Measurements from ENCODE around the gene RGCC.
"Not testable (repeated sequence)": the region's sequence is repeated elsewhere in the genome, so short reads cannot be mapped to it uniquely, and the experiment has no call there.

Gene RGCC

DNA sequence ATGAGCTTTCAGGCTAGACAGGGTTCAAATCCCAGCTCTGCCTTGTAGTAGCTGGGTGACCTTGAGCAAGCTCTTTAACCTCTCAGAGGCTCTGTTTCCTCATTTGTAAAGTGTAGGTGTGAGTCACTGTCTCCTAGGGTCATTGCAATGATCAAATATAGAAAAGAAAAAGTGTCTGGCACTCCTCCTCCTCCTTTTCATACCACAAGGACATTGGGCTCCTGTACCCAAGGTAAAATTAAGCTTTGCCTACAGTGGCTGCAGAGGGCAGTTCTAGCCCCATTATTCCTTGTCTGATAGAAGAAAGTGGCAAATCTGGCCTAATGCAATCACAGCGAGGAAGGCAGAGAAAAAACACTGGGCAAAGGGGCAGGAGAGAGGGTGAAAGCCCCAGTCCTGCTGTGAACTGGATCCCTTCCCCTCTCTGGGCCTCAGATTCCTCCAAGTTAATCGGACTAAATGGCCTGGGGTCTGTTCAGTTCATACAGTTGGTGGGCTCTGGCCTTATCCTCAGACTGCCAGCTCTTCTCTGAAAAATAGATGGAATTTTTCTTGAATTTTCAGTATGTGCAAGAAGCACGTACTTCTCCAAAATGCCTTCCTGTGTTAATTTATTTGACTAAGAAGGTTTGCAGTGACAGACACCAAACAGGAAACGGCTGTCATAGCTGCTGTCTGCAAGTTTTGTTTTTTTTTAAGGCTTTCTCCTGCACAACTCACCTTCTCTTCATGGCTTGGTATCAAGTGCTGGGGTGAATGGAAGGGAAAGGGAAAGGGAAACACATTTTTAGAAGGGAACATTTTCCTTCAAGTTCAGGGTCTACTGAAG is 35.3 kb downstream of the RGCC start:
- no peak for DNase-seq

DNA sequence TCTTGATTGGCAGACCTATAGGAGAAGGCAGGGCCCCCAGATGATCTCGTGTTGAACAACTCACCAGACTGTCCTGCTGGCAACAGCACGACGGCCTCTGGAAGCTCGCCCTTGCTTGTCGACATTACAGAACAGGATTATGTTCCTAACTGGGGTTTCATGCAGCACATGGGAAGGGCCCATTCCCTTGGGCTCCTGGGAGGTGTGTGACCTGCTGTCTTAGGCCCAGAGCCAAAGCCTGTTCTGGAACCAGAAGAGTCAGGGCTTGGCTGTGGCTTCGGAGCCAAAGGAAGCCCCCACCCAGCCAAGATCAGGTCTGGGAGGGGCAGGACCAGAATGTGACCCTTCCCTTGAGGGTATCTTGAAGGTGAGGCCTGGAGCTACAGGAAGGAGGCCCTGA is 36.9 kb downstream of the RGCC start:
- no peak for DNase-seq

DNA sequence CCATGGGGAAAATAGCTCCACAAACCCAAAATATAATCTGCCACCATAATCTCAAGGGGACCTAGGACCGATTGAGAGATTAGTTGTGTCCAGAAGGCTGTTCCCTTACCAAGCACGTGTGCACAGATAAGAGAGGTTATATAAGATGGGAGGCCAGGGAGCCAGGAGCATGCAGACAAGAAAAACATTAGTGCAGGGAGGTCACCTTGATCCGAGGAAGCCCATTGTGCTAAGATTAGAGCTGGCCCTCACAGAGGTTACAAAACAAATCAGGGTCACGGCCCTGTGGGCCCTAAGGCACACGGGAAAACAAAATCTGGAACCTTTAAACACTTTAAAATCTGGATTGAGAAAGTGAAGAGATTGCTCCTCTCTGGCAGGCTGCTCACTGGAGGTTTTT is 37.7 kb downstream of the RGCC start:
- DNase-seq, result no peak

DNA sequence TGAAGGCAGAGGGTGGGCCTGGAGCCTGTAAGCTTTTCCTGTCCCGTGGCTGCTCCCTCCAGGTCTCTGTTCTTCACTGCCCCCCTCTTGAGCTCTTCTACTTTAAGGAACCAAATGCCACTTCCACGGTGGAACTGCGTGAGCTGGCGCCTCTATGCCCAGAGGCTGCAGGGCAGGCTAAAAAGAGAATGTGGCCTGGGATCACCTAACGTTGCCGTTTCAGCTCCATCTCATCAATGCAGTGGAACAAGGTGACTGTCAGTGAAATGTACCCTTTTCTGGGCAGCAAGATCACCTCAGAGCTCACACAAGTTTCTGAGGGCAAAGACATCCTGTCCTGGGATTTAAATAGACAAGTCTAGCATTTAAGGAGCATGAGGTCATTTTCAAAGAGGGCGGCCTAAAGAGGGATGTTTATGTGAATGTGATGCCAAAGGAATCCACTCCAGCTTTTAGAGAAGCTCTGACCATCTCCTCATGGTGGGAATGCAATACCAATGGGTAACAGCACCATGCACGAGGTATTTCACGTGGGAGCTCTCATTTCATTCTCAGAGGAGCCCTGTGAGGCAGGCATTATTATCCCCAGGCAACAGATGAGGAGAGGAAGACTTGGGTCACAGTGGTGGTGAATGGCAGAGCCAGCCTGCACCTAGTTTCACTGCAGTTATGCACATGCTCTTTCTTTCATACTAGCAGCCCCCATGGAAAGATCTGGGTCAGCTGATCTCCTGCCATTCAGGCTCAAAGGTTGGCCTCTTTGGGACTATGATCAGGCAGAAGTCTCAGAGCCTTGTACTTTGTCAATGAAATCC is 39.3 kb downstream of the RGCC start:
- no peak for DNase-seq

DNA sequence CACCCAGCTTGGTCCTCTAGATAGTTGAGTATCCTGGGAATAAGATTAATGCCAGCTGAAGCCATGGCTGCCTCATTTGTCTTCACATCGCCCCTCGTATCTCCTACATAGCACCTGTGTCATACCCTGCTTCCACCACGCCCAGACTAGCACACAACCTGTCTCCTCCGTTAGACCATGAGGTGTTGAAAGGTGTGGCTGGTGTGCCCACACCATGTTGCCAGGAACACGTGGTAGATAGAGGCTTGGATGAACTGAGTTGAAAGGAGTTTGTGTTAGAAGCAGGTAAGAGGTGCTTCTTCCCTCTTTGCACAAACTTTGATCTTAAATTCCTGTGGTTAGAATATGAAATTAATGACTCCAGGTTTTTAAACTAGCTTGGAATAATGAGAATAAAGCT is 40.1 kb downstream of the RGCC start:
- no peak for DNase-seq

DNA sequence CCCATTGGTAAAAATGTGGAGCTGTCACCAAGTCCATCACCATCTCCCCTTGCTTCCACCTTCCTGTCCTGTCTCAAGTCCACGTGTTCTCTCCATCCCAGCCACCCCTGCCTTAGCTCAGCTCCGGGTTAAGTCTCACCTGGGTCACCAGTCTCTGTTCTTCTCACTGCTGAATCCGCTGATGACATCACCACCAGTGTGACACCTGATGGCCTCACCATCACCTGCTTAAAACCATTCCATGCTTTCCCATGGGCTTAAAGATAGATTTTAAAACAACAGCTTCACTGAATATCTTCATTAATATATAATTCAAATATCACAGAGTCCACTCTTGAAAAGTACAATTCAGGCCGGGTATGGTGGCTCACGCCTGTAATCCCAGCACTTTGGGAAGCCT is 42.1 kb downstream of the RGCC start:
- DNase-seq, result no peak

DNA sequence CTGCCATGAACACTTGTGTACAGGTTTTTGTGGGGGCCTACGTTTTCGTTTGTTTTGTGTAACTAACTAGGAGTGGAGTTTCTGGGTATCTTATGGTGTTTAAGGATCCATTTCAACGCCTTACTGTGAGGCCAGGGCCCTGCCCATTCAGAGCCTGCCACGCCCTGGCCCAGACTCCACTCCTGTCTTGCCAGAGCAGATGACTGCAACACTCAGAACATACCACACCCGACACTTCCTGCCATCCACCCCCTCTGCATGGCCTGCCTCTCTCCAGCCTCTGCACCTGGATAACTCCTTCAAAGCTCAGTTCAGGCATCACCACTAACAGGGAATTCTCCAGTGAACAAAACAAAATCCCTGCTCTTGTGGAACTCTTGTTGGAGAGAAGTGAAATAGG is 43.2 kb downstream of the RGCC start:
- DNase-seq, result no peak

DNA sequence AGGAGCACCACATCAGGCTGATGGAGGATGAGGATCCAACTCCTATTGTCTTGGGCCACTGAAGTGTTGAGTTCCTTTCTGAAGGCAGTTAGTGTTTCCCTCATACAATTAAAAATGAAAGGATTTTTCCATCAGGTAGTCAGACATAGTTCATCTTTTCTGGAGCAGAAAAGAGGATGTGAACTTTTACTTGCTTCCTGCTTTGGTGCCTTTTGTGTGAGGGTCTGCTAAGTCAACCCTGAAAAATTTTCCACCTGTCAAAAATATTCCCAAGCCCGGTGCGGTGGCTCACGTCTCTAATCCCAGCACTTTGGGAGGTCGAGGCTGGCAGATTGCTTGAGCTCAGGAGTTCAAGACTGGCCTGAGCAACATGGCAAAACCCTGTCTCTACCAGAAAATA is 43.9 kb downstream of the RGCC start:
- no peak for DNase-seq

DNA sequence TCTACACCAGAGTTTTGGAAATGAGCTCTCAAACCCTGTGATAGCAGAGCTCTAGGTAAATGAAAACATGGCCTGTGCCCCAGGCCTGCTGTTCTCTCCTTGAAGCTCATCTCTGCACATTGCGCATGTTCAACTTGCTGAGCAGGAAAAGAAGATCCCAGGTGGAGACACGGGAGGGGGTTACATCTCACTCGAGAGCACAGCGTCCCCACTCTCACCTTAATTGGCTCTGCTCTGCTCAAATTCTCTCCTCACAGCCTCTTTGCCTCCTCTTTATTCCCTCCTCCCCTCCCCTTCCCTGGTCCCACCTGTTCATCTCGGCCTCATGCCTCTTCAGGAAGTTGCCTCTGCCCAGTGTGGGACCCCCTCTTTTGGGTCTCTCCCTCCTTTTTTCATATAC is 44.7 kb downstream of the RGCC start:
- no peak for DNase-seq

DNA sequence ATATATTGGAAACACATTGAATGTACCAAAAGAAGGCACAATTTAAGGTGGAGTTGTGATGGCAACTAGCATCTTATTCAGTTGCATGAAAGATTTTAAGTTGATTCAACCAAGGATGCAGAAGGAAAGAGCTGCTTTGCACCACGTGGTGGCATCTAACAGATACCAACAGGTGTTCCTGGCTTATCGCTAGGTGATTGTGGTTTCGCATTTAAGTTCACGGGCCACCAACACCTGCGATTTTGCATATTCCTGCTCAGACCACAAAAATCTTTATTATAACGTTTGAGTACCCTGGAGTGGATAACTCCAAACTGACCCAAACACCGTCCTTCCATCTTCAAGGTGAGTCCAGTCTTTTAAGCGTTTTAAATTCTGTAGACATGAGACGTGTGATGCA is 45.3 kb downstream of the RGCC start:
- no peak for DNase-seq

DNA sequence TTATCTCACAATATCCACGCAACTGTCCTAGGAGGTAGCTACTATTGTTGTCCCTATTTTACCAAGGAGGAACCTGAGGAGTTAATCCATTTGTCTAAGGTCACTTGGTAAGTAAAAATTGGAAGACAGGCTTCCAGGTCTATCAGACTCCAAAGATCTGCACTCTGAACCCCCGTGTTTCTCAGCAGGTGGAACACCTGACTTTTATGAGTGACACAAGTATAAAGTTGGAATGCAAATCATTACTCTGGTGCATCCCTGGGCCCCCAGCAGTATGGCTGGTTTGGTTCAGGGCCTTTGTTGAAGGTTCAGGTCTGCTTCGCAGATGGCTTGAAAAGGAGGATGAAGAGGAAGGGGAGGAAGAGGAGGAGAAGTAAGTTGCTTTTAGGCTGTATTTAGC is 46.0 kb downstream of the RGCC start:
- DNase-seq, result no peak

DNA sequence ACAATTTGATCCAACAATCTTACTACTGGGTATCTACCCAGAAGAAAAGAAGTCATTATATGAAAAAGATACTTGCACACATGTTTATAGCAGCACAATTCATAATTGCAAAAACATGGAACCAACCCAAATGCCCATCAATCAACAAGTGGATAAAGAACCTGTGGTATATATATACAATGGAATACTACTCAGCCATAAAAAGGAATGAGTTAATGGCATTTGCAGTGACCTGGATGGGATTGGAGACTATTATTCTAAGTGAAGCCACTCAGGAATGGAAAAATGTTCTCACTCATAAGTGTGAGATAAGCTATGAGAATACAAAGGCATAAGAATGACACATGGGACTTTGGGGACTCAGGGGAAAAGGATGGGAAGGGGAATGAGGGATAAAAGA is 47.3 kb downstream of the RGCC start:
- not testable (repeated sequence) for DNase-seq

DNA sequence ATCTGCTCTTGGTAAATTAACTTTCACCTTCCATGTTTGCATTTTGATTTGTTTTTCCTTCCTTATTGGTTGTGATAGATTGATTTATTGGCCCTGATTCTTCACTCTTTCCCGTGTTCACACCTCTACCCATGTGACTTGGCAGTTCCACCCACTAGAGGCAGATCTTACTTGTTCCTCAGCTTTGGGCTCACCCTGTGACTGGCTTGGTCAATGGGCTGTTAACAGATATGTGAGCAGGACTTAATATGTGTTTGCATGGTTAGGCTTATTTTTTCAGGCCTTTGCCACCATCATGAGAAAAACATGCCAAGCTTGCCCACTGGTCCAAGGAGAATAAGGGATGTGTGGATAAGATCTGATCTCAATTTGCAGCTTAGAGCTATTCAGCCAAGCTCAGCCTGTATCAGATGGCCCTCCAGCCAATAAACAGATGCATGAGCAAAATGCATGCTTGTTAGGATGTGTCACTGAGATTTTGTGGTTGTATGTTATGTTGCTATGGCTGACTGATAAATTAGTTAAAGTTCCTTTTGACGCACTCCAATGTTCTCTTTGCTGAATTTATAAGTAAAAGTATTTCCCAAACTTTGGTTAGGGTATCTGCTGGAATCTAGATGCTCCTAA is 48.0 kb downstream of the RGCC start:
- no peak for DNase-seq

DNA sequence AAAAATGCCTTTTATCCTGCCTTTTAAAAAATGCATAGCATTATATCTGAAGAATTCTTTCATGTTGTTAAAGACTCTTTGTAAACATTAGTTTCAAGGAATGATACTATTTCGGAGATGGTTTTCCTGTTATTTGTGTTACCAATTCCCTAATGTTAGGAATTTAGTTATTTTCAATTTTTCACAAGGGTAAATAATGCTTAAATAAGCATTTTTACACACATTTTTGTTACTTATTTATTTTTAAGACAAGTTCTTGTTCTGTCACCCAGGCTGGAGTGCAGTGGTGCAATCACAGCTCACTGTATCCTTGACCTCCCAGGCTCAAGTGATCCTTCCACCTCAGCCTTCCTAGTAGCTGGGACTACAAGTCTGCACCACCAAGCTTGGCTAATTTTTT is 49.0 kb downstream of the RGCC start:
- no peak for DNase-seq

DNA sequence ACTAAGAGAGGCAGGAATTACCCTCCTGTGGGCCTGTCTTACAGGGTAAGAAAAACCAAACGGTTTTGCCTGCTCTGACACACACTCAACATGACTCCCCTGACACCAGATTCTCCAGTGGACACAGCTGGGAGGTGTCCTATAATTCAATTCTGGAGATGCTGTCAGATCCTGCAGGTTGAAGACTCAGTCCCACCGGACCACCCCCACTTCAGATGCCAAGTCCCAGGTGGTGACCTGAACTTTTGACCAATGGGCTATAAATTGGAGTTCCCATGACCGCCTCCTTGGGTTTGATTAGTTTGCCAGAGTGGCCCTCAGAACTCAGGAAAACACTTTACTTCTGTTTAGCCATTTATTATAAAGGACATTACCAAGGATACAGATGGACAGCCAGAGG is 52.6 kb downstream of the RGCC start:
- no peak for DNase-seq

DNA sequence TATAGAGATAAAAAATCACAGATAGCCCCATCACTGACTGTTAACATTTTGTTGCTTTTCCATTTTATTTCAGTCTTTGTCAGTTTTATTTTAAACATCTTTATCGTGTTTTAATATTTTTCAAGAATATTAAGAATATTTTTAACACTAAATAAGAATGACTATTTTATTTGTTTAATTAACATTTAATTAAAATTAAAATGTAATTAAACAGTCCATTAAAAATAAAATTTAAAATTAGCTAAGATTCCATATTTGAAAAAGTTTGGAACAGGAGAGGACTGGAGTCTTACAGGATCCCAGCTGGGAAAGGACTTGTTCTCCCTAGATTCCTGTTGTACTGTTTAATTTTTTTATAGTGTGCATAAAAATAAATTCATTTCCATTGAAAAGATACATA is 54.5 kb downstream of the RGCC start:
- no peak for DNase-seq

DNA sequence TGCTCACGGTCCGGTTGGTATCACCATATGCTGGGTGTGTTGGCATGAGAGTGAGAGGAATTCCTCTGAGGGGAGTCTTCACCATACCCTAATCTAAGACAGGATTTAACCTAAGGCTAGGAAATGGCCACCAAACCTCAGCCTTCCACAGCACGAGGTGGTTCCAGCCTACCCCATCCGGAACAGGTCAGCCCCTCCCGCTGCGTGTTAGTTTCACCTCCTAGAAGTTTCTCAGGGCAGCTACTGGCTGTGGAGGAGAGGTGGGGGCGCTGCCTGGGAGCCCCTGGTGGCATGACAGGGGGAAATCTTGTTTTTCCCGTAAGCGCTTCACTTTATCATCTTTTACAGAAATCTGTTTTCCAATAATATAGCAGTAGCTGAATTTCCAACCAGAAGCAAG is 55.1 kb downstream of the RGCC start:
- no peak for DNase-seq

DNA sequence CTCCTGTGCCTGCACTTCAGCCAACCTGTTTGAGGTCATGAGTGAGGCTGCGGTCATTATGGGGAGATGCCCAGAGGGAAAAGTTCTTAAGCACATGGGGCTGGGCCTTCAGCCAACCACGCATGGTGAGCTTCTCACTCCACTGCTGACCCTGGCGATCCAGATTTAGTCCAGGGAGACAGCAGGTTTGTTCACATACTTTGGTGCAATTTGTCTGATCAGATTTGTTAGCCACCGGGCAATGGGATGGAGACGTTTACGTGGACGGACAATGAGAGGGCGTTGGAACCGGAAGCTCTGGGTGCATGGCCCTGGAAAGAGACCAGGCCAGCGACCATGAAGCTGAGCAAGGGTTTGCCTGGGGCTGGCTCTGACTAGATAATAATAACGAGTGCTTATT is 56.2 kb downstream of the RGCC start:
- no peak for DNase-seq

DNA sequence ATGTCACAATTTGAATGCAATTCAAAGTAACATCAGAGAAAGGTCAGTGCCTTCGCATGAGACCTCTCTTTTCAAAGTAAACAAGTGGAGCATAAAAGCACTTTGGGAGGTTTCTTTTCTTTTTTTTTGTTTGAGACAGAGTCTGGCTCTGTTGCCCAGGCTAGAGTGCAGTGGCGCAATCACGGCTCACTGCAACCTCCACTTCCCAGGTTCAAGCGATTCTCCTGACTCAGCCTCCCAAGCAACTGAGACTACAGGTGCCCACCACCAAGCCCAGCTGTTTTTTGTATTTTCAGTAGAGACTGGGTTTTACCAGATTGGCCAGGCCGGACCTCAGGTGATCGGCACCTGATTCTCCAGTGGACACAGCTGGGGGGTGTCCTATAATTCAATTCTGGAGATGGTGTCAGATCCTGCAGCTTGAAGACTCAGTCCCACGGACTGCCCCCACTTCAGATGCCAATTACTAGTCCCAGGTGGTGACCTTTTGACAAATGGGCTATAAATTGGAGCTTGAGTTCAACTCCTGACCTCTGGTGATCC is 57.6 kb downstream of the RGCC start:
- DNase-seq, result no peak

DNA sequence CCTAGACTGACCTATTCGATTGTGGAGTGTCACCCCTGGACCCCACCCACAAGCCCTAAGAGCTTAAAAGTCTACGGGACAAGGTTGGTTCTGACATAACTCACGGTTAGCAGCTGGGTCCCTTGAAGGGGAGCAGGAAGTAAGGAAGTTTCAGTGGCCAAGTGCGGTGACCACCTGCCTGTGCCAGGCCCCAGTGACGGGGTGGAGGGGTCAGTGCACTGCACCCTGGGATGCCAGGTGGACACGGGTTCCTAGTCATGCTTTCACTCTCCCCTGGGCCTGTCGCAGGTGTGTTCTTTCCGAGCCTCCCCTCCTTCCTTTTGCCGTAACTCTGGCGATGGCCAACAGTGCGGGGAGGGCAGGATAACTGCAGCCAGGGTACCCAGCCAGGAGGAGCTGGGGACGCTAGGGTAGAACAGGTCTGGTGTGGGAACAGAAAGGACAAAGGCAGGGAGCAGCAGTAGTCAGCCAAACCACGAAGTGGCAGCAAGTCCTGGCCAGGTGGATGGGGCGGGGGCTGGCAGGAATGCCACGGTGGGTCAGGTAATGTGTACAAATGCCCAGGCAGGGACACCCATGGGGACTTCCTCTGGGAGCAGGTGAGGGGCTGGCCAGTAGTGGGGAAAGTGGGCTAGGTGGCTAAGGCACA is 58.3 kb downstream of the RGCC start:
- DNase-seq, result no peak

DNA sequence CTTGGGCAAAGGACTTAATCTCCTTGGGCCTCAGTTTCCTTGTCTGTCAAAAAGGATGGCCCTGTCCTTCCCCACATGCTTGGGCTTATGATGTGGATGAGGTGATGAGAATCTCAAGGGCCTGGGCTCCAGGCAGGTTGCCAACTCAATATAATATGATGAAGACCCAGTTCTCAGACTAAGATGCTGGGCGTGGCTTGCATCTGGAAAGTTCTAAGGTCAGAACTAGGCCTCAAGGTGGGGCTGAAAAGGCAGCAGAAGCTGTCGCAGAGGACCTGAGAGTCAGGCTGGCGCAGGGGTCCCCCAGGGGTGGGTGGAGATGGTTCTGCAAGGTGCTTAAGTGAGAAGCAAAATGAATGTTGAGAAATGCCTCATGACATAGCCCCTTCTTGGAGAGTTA is 58.8 kb downstream of the RGCC start:
- DNase-seq, result no peak

DNA sequence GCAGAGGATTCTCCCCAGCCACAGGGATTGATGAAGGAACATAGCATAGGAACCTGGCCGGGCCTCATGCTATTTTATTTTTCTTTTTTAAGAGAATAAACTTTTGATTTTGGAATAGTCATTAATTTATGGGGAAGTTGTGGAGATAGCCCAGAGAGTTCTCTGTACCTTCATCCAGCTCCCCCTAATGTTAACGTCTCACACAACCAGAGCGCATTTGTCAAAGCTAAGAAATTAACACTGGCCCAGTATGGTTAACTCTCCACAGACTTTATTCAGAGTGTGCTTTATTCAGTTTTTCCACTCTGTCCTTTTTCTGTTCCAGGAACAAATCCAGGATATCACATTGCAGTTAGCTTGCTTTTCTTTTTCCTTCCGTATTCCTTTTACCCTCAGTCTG is 59.4 kb downstream of the RGCC start:
- no peak for DNase-seq

DNA sequence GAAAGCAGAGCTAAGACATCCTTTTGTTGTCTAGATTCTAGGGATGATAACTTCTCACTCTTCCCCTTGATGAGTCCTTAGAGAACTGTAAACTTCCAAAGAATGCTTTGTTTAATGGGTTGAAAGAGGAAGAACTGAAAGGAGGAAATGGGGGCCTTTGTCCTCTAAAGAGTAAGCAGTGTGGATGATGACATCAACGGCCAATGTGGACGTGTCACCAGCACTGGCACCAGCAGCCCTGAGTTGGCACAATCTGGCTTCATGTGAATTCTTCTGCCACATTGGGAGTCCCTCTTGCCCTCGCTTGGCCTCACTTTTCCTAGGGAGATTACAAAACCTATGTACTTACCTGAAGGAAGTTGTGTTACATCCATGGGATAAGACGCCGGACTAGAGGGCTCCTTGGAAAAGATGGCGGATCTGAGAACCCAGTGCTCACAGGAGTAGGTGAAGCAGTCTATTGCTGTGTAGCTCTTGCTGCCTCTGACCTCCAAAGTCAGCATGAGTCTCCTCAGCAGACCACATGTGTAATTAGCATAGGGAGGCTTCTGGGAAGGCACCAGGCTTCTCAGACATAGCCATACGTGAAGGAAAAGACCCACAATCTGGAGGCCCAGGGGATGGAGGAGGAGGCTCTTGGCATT is 62.8 kb downstream of the RGCC start:
- no peak for DNase-seq

Measured in DMS 273 treated with DMSO at 0.1 percent for 48 hours (cell line).